Trophoblast cell (in vitro differentiated cells and primary cell): Measurements from ENCODE around the gene LYPD1.
A peak's percentile ranks its signal among the peaks of the same experiment; 100 is the strongest.

Experiments used
- DNase-seq, 2 donors: peaks; one replicate each; pipeline ENCODE4 v3.0.0-alpha.2; 2016
- H2AFZ ChIP-seq: 2 replicates; pipeline ENCODE4 v1.6.1; 2013; ENCODE audit warnings: low read length, moderate library complexity, mild to moderate bottlenecking; ENCODE audit not compliant: insufficient read depth, poor library complexity
- H2AK5ac ChIP-seq: 2 replicates; pipeline ENCODE4 v1.6.1; 2013; ENCODE audit warnings: mild to moderate bottlenecking, low read length
- H2BK120ac ChIP-seq: 2 replicates; pipeline ENCODE4 v1.6.1; 2013; ENCODE audit warnings: low read length, mild to moderate bottlenecking, moderate library complexity; ENCODE audit not compliant: insufficient read depth, poor library complexity
- H2BK12ac ChIP-seq: 2 replicates; pipeline ENCODE4 v1.6.1; 2013; ENCODE audit warnings: mild to moderate bottlenecking, low read length, moderate library complexity
- H2BK5ac ChIP-seq: 2 replicates; pipeline ENCODE4 v1.6.1; 2013; ENCODE audit warnings: low read length, low read depth, moderate library complexity, mild to moderate bottlenecking; ENCODE audit not compliant: poor library complexity
- H3K14ac ChIP-seq: 2 replicates; pipeline ENCODE4 v1.6.1; 2013; ENCODE audit warnings: mild to moderate bottlenecking, low read length
- H3K18ac ChIP-seq: 2 replicates; pipeline ENCODE4 v1.6.1; 2013; ENCODE audit warnings: mild to moderate bottlenecking, low read length
- H3K23ac ChIP-seq: 2 replicates; pipeline ENCODE4 v1.6.1; 2013; ENCODE audit warnings: low read length
- H3K27ac ChIP-seq: 2 replicates; pipeline ENCODE4 v1.5.1; 2013; ENCODE audit warnings: low read depth, mild to moderate bottlenecking, inconsistent platforms, low read length, moderate library complexity
- H3K27me3 ChIP-seq: 2 replicates; pipeline ENCODE4 v1.6.1; 2013; ENCODE audit warnings: inconsistent platforms, mild to moderate bottlenecking, low read length, moderate library complexity; ENCODE audit not compliant: insufficient read depth
- H3K36me3 ChIP-seq, 2 experiments: 1 replicate in 1 of 2; 2 replicates in 1 of 2; pipeline ENCODE4 v1.6.1; 2013; ENCODE audit warnings: low read length in 2 of 2, mild to moderate bottlenecking in 2 of 2, moderate library complexity in 1 of 2; ENCODE audit not compliant: insufficient read depth in 2 of 2, control insufficient read depth in 1 of 2
- H3K4ac ChIP-seq: 2 replicates; pipeline ENCODE4 v1.6.1; 2013; ENCODE audit warnings: low read depth, mild to moderate bottlenecking, low read length, moderate library complexity
- H3K4me1 ChIP-seq, 2 experiments: 1 replicate in 1 of 2; 2 replicates in 1 of 2; pipeline ENCODE4 v1.6.1; 2013; ENCODE audit warnings: low read length in 2 of 2, mild to moderate bottlenecking in 2 of 2, moderate library complexity in 1 of 2; ENCODE audit not compliant: insufficient read depth in 2 of 2, control insufficient read depth in 1 of 2
- H3K4me2 ChIP-seq: 2 replicates; pipeline ENCODE4 v1.6.1; 2013; ENCODE audit warnings: inconsistent platforms, mild to moderate bottlenecking, low read length, moderate library complexity
- H3K4me3 ChIP-seq: 2 replicates; pipeline ENCODE4 v1.5.1; 2013; ENCODE audit warnings: mild to moderate bottlenecking, low read depth, low read length, inconsistent platforms
- H3K79me1 ChIP-seq: one replicate; pipeline ENCODE4 v1.6.1; 2013; ENCODE audit warnings: low read length
- H3K79me2 ChIP-seq: 2 replicates; pipeline ENCODE4 v1.6.1; 2013; ENCODE audit warnings: low read length, mild to moderate bottlenecking; ENCODE audit not compliant: control insufficient read depth, insufficient read depth, poor library complexity
- H3K9ac ChIP-seq: 2 replicates; pipeline ENCODE4 v1.6.1; 2013; ENCODE audit warnings: mild to moderate bottlenecking, low read length
- H3K9me3 ChIP-seq: 2 replicates; pipeline ENCODE4 v1.6.1; 2013; ENCODE audit warnings: low read depth, mild to moderate bottlenecking, control low read depth, inconsistent platforms, low read length; ENCODE audit not compliant: insufficient read depth
- H4K12ac ChIP-seq: 2 replicates; pipeline ENCODE4 v1.6.1; 2013; ENCODE audit warnings: low read depth, mild to moderate bottlenecking, low read length, moderate library complexity
- H4K8ac ChIP-seq: 2 replicates; pipeline ENCODE4 v1.6.1; 2013; ENCODE audit warnings: low read depth, mild to moderate bottlenecking, low read length, moderate library complexity
- H4K91ac ChIP-seq: one replicate; pipeline ENCODE4 v1.6.1; 2013; ENCODE audit warnings: low read depth, mild to moderate bottlenecking, low read length, moderate library complexity
- WGBS: extraction: QIAGEN DNeasy Blood & Tissue Kit; methylation state at CpG from one replicate; pipeline ENCODE4 v1.1.7; 2013; ENCODE audit warnings: missing lambda C conversion rate; ENCODE audit not compliant: insufficient read length, insufficient coverage; ENCODE audit errors: extremely low coverage; 5-methylcytosine and 5-hydroxymethylcytosine counted together

The LYPD1 gene

DNA sequence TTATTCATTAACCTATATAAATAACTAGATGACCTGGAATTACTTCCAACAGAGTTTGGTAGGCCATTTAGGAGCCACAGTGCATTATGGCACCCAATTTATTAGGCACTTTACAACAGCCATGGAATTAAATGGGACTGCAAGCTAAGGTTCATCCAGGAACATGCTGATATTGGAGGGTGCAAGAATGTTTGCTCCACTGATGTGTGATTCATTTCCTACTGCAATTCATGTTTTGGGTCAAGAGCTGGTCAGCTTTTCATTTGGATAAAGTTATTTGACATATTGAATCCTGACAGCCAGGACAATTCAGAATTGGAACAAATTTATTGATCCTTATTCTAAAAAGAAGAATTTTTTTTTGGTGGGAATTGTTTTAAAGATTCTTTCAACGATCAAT lies 11.8 kb upstream of the LYPD1 start:
- no peaks in the 10 kb centered on the region for H3K36me3 ChIP-seq
- H3K4me3 ChIP-seq = no peak overlapping the region
- H2BK12ac ChIP-seq = no peak overlapping the region
- no peaks in the 10 kb centered on the region for H3K27me3 ChIP-seq
- no CpG with 5 or more reads among the region's 1 CpG for WGBS
- H3K4me2 ChIP-seq = no peak overlapping the region
- no peak overlapping the region for H2BK5ac ChIP-seq
- no peak overlapping the region for H2AFZ ChIP-seq
- no peaks in the 10 kb centered on the region for H3K79me2 ChIP-seq
- H4K12ac ChIP-seq = no peak overlapping the region
- H3K4ac ChIP-seq = no peak overlapping the region
- no peak overlapping the region for H3K23ac ChIP-seq
- no peaks in the 10 kb centered on the region for H3K4me1 ChIP-seq
- no peak overlapping the region for H2AK5ac ChIP-seq
- H2BK120ac ChIP-seq = no peak overlapping the region
- no peak overlapping the region for H4K91ac ChIP-seq
- no peak overlapping the region for H3K14ac ChIP-seq
- no peak overlapping the region for H4K8ac ChIP-seq
- no peak overlapping the region for H3K18ac ChIP-seq
- no peak for DNase-seq
- H3K9ac ChIP-seq = no peak overlapping the region
- no peaks in the 10 kb centered on the region for H3K79me1 ChIP-seq
- H3K27ac ChIP-seq = no peak overlapping the region
- no peaks in the 10 kb centered on the region for H3K9me3 ChIP-seq

DNA sequence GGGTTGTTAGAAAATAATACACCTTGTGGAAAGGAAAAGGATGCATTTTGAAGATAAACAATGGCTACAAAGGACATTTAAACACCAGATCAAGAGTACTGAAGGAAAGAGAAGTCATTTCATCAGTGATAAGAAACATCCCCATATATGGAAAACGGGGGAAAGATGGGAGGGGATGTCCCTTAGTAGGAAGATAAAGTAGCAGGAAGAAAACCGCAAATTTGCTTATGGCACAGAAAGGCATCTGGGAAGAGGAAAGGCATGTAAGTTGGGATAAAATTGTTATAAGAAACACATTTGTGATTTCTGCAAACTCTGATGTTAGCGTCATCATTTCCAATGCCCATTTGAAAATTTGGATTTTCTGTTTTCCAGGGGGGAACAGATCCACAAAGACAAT lies 10.5 kb upstream of the LYPD1 start:
- Histone ChIP-seq H3K27ac (no peak overlapping the region), H3K4me3 (no peak overlapping the region), H4K91ac (no peak overlapping the region), H3K4ac (no peak overlapping the region), H3K79me1 (no peaks in the 10 kb centered on the region), H3K27me3 (no peaks in the 10 kb centered on the region), H2BK120ac (no peak overlapping the region), H3K36me3 (no peaks in the 10 kb centered on the region), H3K14ac (no peak overlapping the region), H3K9me3 (no peaks in the 10 kb centered on the region), H4K12ac (no peak overlapping the region), H3K9ac (no peak overlapping the region), H2BK5ac (no peak overlapping the region), H3K79me2 (no peaks in the 10 kb centered on the region), H3K4me2 (no peak overlapping the region), H2AK5ac (no peak overlapping the region), H3K18ac (no peak overlapping the region), H2BK12ac (no peak overlapping the region), H3K4me1 (no peaks in the 10 kb centered on the region), H3K23ac (no peak overlapping the region), H2AFZ (no peak overlapping the region), H4K8ac (no peak overlapping the region)
- no peak for DNase-seq
- no CpG with 5 or more reads among the region's 3 CpGs for WGBS

DNA sequence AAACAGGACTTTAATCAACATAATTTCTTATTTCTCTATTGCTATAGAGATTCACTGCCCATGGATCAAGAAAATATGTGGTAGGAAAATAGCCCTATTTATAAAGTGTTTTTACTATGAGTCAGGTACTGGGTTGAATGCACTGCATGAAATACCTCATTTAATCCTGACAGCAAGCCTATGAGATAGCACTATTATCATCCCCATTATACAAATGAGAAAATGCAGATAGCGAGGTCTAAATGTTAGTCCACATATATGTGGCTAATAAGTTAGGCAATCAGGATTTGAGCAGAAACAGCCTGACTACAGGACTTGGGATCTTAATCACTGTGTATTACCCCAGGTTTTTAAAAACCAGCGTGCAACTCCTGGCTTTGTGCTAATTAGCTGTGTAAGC lies 8.5 kb upstream of the LYPD1 start:
- Histone ChIP-seq H3K14ac (no peak overlapping the region), H3K79me1 (no peaks in the 10 kb centered on the region), H3K4me1 (no peaks in the 10 kb centered on the region), H4K8ac (no peak overlapping the region), H2BK120ac (no peak overlapping the region), H2BK5ac (no peak overlapping the region), H3K23ac (no peak overlapping the region), H2AFZ (no peak overlapping the region), H3K18ac (no peak overlapping the region), H3K4me3 (no peak overlapping the region), H4K12ac (no peak overlapping the region), H2BK12ac (no peak overlapping the region), H4K91ac (no peak overlapping the region), H3K79me2 (no peaks in the 10 kb centered on the region), H3K9me3 (no peaks in the 10 kb centered on the region), H3K4ac (no peak overlapping the region), H3K27ac (no peak overlapping the region), H2AK5ac (no peak overlapping the region), H3K27me3 (no peaks in the 10 kb centered on the region), H3K9ac (no peak overlapping the region), H3K4me2 (no peak overlapping the region), H3K36me3 (no peaks in the 10 kb centered on the region)
- WGBS = no CpG with 5 or more reads among the region's 2 CpGs
- DNase-seq = no peak

DNA sequence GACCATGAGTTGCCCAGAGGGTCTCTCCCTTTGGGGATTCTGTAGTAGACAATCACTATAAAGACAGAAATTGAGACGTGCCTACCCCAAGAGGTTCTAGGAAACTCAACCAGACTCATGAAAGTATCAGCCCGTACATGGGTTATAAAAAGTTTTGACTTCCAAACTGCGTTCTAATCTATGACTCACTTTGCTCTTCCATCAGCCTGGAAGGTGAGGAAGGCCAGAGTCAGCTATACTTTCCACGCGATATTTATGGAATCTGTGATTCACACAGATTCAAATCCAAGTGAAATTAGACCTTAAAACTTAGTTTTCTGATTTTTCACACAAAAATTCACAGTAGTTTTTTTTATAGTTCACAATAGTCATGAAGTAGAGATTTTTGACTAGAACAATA lies 7.7 kb upstream of the LYPD1 start:
- H2BK12ac ChIP-seq = no peak overlapping the region
- no peaks in the 10 kb centered on the region for H3K9me3 ChIP-seq
- no peak overlapping the region for H3K4me2 ChIP-seq
- H2AK5ac ChIP-seq = no peak overlapping the region
- no peak overlapping the region for H3K4me3 ChIP-seq
- H3K27me3 ChIP-seq = no peaks in the 10 kb centered on the region
- no peaks in the 10 kb centered on the region for H3K79me1 ChIP-seq
- no peak overlapping the region for H3K4ac ChIP-seq
- H3K23ac ChIP-seq = no peak overlapping the region
- WGBS = no CpG with 5 or more reads among the region's 5 CpGs
- H3K9ac ChIP-seq = no peak overlapping the region
- no peak overlapping the region for H2BK120ac ChIP-seq
- no peaks in the 10 kb centered on the region for H3K36me3 ChIP-seq
- no peak overlapping the region for H4K8ac ChIP-seq
- no peak overlapping the region for H4K91ac ChIP-seq
- no peaks in the 10 kb centered on the region for H3K79me2 ChIP-seq
- DNase-seq = peak in 1 of 2 donors; percentile 12
- H2AFZ ChIP-seq = no peak overlapping the region
- H4K12ac ChIP-seq = no peak overlapping the region
- no peak overlapping the region for H2BK5ac ChIP-seq
- no peaks in the 10 kb centered on the region for H3K4me1 ChIP-seq
- H3K14ac ChIP-seq = no peak overlapping the region
- H3K18ac ChIP-seq = no peak overlapping the region
- no peak overlapping the region for H3K27ac ChIP-seq
